Endothelial cell (in vitro differentiated cells): ENCODE data around the gene AMY1B. TPM values are rescaled to one million over a fixed set of nuclear protein-coding genes. Genes with fewer than 3 reads are reported as not detected.
"Not testable (repeated sequence)": the region's sequence is repeated elsewhere in the genome, so short reads cannot be mapped to it uniquely, and the experiment has no call there.

Experiments used
- DNase-seq: peaks from one replicate; pipeline ENCODE4 v3.0.0; 2021; ENCODE audit warnings: low spot score
- H3K27ac Mint-ChIP-seq: one replicate; pipeline ENCODE4 v1.8.0; 2021; ENCODE audit warnings: mixed read lengths, inconsistent platforms; ENCODE audit not compliant: unreplicated experiment
- H3K27me3 Mint-ChIP-seq: one replicate; pipeline ENCODE4 v1.8.0; 2021; ENCODE audit warnings: mild to moderate bottlenecking, moderate library complexity, mixed read lengths, inconsistent platforms; ENCODE audit not compliant: unreplicated experiment
- H3K36me3 Mint-ChIP-seq: one replicate; pipeline ENCODE4 v1.8.0; 2021; ENCODE audit warnings: mild to moderate bottlenecking, low read depth, mixed read lengths, inconsistent platforms; ENCODE audit not compliant: unreplicated experiment
- H3K4me1 Mint-ChIP-seq: one replicate; pipeline ENCODE4 v1.8.0; 2021; ENCODE audit warnings: mild to moderate bottlenecking, mixed read lengths, inconsistent platforms; ENCODE audit not compliant: unreplicated experiment
- H3K4me3 Mint-ChIP-seq: one replicate; pipeline ENCODE4 v1.8.0; 2021; ENCODE audit warnings: mild to moderate bottlenecking, mixed read lengths, inconsistent platforms; ENCODE audit not compliant: unreplicated experiment
- H3K9me3 Mint-ChIP-seq: one replicate; pipeline ENCODE4 v1.8.0; 2021; ENCODE audit warnings: mixed read lengths, inconsistent platforms; ENCODE audit not compliant: unreplicated experiment
- total RNA-seq: library from RNA; stranded (reverse); fragmentation: NEBNext Ultra II Directional; extraction: Animal tissue kit (Norgen Biotek cat#: 25700); gene quantifications from one replicate; pipeline ENCODE4 v1.2.1, GENCODE V29; 2021; ENCODE audit not compliant: unreplicated experiment

The AMY1B gene
- total RNA-seq, 1 donor from 2014 or later, result not detected

DNA sequence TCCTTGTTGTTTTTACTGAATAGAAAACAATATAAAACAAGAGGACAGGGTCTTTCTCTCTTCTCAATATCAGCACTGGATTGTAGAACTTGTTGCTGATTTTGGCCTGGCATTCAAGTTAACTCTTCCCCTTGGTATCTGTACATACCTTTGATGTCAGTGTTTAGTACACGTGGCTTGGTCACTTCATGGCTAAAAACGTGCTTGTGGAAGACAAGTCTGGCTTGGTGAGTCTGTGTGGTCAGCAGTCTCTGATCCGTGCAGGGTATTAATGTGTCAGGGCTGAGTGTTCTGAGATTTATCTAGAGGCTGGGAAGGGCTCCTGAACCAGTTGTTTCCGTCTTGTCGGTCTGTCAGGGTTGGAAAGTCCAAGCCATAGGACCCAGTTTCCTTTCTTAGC is 40.5 kb downstream of the AMY1B start, which contains the start of gene AMY1A:
TSS of gene AMY1A (plus strand) at position 301 of the 400 bp plus-strand sequence. CDS start 571 bp downstream, outside the sequence.
- H3K27ac Mint-ChIP-seq, H3K4me3 Mint-ChIP-seq, H3K4me1 Mint-ChIP-seq, H3K9me3 Mint-ChIP-seq, DNase-seq, H3K27me3 Mint-ChIP-seq, H3K36me3 Mint-ChIP-seq: not testable (repeated sequence)

DNA sequence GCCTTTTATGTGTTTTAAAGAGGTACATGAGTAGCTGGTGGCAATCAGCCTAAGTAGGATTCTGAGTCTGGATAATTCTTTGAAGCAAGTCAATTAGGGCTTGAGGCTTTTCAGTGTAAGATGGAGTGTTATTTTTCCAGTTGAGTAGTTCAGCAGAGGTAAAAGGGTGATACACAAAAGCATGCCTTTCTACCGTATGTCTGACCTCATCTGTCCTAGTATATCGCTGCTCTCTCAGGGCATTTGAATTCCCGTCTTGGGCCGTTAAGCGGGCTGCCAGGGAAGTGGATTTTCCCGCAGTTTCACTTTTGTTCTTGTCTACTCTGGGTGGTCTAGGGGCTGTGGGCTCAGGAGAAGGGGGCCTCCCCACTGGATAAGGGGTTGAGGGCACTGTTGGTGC is 41.9 kb downstream of the AMY1B start:
- H3K4me3 Mint-ChIP-seq, H3K27ac Mint-ChIP-seq, DNase-seq, H3K36me3 Mint-ChIP-seq, H3K9me3 Mint-ChIP-seq, H3K4me1 Mint-ChIP-seq, H3K27me3 Mint-ChIP-seq: not testable (repeated sequence)

DNA sequence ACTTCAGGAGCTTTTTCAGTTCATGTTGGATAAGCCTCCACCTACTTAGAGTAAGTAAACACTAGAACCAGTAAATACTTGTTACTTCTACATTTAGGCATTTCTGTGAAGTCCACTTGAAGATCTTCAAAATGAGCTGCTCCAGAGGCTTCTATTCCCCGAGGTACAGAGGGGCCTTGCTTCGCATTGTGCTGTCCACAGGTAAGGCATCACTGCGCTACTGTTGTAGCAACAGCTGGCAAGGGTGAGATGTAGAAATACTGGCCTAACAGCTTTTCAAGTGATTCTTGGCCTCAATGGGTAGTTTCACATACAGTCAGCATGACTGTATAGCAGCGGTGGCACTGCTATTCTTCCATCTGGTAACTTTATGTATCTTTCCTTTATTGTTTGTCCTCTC is 45.1 kb downstream of the AMY1B start:
- H3K9me3 Mint-ChIP-seq, H3K27me3 Mint-ChIP-seq, H3K36me3 Mint-ChIP-seq, H3K27ac Mint-ChIP-seq, H3K4me1 Mint-ChIP-seq, H3K4me3 Mint-ChIP-seq, DNase-seq: not testable (repeated sequence)

DNA sequence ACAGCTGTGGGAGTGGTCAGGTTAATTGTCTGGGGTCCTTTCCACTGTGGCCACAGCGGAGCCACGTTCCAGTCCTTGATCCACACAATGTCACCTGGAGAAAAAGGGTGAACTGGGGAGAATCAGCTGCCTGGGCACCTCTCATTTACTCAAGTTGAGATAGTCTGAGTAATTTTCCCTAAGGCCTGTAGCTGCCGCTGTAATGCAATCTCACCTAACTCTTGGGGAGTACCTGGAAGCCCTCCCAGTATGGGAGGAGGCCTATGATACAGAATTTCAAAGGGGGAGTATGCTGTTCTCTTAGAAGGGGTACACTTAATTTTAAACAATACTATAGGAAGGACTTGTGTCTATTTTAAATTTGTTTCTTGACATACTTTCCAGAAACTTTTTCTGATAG is 45.7 kb downstream of the AMY1B start:
- not testable (repeated sequence) for H3K4me3 Mint-ChIP-seq, H3K4me1 Mint-ChIP-seq, H3K27ac Mint-ChIP-seq, DNase-seq, H3K9me3 Mint-ChIP-seq, H3K27me3 Mint-ChIP-seq, H3K36me3 Mint-ChIP-seq

DNA sequence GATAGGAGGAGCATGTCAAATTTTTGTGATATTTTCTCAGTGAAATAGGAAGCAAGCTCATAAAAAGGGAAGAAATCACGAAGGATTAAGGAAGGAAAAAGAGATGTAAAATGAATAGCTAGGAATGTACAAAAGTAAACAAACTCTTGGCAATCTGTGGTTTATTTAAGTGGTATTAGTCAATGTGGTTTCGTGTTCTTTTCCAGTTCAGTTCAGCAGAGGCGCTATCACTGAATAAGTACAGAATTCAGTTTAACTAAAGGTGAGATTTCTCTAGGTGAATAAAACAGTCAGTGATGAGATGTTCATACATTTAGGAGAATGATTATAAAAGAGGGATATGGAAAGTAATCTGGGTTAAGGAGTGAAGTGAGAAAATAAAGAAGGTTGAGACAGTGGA is 52.1 kb downstream of the AMY1B start:
- not testable (repeated sequence) for H3K27me3 Mint-ChIP-seq, H3K27ac Mint-ChIP-seq, DNase-seq, H3K4me3 Mint-ChIP-seq, H3K9me3 Mint-ChIP-seq, H3K36me3 Mint-ChIP-seq, H3K4me1 Mint-ChIP-seq

DNA sequence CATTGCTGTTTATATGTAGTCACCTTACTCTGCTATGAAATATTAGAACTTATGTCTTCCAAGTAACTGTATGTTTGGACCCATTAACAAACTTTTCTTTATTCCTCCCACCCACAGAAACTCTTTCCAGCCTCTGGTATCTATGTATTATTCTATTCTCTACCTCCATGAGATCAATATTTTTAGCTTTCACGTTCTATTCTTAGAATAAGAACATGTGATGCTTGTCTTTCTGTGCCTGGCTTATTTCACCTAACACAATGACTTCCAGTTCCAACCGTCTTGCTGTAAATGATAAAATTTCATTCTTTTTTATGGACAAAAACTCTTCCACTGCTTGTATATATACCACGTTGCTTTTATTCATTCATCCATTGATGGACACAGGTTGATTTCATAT is 54.8 kb downstream of the AMY1B start:
- H3K4me3 Mint-ChIP-seq, H3K36me3 Mint-ChIP-seq, DNase-seq, H3K9me3 Mint-ChIP-seq, H3K27me3 Mint-ChIP-seq, H3K27ac Mint-ChIP-seq, H3K4me1 Mint-ChIP-seq: not testable (repeated sequence)

Other genes starting within 250 kb of the AMY1B start
- 16.9 TPM for gene RNPC3, start 170.5 kb downstream of the AMY1B start, total RNA-seq
- 3.4 TPM for gene AMY2B, start 124.6 kb downstream of the AMY1B start, total RNA-seq
- not detected for gene AMY2A, start 78.8 kb downstream of the AMY1B start, total RNA-seq
- not detected for gene AMY1A, start 40.5 kb downstream of the AMY1B start, total RNA-seq
- not detected for gene AMY1C, start 53.7 kb upstream of the AMY1B start, total RNA-seq